IPS-18c (cell line): ENCODE measurements around the gene CLSTN1.

ENCODE experiments used
- H3K4me3 ChIP-seq: 2 replicates; pipeline ENCODE4 v1.7.0; 2013; ENCODE audit warnings: low read depth, mild to moderate bottlenecking, low read length, moderate library complexity; ENCODE audit not compliant: insufficient read depth
- H3K9me3 ChIP-seq: one replicate; pipeline ENCODE4 v1.6.1; 2013; ENCODE audit warnings: mild to moderate bottlenecking, low read length, moderate library complexity; ENCODE audit not compliant: control insufficient read depth, insufficient read depth

The CLSTN1 gene

DNA sequence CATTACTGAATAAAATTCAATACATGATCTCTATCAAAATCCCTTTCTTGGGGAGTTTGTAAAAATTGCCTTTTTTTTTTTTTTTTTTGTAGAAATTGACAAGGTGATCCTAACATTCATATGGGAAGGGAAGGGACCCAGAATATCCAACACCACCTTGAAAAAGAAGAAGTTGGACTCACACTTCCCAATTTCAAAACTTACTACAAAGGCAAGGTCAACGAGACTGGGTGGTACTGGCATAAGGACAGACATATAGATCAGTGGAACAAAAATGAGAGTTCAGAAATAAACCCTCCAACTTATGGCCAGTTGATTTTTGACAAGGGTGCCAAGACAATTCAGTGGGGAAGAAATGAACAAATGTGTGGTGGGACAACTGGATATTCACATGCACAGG is 31.4 kb upstream of the CLSTN1 start:
- Histone ChIP-seq H3K4me3 (no peak overlapping the region), H3K9me3 (no peaks in the 10 kb centered on the region)

DNA sequence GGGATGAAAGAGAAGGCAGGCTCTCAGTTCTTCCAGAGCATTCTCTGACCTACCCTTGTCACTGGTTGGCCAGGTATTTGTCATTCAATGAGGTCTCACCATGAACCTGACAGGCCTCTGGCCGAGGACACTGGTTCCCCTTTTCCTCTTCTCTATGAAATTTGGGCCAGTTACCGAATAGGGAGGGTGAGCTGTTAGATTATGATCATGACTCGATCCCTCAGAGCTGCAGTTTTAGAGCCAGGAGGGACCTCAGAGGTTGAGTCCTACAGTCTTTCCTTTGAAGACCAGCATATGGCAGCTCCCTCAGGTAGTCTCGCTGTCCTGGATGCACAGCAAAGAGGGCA is 29.5 kb upstream of the CLSTN1 start:
- no peaks in the 10 kb centered on the region for H3K9me3 ChIP-seq
- no peak overlapping the region for H3K4me3 ChIP-seq

DNA sequence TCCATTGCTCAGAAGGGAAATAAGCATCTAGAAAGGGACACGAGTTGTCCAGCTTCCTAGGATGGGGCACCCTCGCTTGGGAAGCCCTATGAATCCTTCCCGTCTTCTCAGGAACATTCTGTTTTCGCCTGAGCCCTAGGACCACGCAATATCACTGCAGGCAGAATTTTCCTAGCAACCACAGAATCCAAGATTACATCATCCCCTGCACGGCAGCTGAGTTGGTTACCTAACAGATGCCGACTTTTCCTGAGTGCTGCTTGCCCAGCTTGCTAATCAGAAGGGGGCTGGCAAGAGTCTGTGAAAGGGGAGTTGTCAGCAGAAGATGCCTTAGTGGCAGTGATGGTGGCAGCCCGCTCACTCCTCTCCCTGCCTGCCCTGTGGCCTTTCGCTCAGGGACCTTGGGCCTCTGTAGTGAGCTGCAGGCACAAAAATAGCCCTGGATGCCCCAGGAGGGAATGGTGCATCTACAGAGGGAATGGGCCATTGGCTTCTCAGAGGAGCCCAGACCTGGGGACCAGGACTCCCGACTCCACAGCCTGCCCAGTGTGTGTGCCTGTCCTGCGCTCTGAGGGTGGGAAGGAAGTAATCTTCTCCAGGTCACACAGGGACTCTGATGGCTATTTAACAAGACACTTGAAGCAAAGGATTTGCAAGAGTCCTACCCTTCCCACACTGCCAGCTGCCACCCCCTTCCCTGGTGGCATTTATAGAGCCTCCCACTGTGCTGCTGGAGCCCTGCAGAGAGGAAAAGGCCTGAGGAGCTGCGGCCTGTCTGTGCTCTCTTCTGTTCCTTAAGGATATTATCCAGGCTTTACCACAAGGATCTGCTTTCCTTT is 28.9 kb upstream of the CLSTN1 start:
- Histone ChIP-seq H3K4me3 (no peak overlapping the region), H3K9me3 (no peaks in the 10 kb centered on the region)

DNA sequence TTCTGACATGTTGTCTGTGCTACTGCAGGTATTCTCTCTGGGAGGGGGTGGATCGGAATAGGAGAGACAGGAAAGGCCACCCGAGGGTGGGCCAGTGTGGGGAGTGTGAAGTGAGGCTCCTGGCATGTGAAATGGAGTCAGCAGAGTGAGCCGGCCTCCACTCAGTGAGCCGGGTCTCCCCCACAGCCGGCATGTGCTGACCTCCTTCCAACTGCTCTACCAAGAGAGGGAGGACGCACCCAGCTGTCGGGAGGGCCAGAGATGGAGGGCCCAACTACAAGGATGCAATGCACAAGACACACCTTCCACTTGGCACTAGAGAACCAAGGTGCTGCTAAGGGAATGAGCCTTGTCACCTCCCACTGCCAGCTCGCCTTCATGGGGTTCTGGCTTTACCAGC is 28.2 kb upstream of the CLSTN1 start:
- no peaks in the 10 kb centered on the region for H3K9me3 ChIP-seq
- H3K4me3 ChIP-seq = no peak overlapping the region

DNA sequence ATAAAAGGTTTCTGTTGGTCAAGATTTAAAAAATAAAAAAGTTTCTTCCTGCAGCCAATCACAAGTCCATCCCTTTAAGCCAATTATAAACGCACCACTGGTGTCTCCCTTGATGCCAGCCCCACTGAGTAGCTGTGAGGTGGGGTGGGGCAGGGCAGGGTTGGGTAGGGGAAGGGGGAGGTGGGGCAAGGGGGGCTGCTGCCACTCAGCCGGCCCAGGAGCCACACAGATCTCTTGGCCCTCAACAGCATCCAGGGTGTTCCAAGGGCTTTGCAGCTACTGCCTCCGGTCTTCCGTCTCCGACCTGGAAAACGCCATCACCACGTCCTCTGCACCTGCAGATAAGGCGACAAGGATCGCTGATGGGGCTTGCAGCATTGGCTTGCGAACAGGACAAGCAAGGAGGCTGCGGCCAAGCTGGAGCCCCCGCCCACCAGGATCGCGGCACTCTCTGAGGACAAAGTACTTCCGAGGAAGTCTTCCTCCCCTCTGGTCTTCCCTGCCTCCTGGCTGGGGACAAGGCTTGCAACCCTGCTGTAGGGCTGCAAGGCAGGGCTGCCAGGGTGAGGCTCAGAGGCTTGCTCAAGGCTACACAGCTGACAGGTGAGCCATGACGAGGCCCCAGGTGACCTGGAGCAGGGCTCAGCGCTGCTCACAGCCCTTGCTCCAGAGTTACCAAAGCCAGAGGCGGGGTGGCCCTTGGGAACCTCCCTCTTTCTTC is 26.8 kb upstream of the CLSTN1 start:
- Histone ChIP-seq H3K4me3 (no peak overlapping the region), H3K9me3 (no peaks in the 10 kb centered on the region)

DNA sequence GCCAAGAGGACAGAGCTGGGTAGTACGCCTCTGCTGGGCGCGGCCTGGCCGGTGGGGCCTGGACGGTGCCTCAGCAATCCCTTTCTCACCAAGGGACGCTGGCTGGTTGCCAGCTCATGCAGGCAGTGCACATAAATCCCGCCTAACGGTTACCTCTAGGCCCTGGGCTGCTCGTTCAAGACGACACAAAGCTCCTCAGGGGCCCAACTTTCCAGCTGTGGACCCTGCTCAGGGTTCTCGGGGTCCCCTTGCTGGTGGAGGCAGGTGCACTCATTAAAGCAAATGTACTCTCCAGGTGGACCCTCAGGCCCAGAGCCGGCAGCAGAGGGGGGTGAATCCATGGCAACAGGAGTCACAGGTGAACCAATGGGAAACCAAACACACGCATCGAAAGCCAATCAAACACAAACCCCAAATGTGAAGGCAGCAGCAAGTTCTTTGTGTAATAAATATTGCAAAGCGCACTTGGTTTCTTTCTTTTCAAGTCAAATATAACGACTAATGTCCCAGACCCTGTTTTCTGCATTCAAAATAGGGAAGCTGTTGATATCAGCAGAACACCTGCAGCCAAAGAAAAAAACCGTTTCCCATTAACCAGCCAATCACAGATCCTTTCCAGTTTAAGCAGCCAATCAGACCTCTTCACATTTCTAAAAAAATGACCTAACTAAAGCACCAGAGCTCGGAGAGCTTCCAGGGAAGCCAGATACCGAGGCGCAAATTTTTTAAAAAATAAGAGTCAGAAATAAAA is 26.1 kb upstream of the CLSTN1 start:
- no peak overlapping the region for H3K4me3 ChIP-seq
- no peaks in the 10 kb centered on the region for H3K9me3 ChIP-seq

DNA sequence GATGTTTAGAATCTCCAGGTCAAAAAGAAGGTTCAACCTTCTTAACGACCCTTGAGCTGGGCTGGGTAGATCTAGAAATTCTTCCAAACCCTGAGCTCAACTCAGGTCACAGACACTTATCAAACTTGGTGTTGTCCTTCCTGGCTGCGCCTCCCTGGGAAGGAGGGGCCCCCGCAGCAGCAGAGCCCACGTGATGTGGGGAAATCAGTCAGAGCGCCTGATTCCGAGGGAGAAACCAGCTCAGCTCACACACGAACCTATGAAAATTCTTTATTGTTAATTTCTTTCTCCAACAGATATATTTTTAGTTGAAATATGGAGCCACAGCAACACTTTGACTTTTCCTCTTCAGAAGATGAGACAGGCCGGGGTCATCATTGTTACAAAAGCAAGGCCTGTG is 24.3 kb upstream of the CLSTN1 start:
- Histone ChIP-seq H3K9me3 (no peaks in the 10 kb centered on the region), H3K4me3 (no peak overlapping the region)

DNA sequence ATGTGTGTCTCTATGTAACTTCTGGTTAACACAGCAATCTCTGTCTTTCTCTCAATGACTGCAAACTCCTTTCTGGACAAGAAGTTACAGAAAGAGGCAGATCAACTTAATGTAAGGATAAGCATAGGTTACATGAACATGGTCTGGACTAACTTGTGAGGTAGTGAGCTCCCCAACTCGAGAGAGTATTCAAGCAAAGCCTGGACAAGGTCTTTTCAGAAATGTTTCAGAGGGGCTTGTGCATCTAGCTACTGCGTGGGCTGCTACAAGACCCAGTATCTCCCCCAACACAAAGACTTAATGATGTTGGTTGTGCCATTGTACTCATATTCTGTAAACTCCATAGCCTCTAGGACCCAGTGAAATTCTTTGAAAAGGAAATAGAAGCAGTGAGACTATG is 23.5 kb upstream of the CLSTN1 start:
- no peak overlapping the region for H3K4me3 ChIP-seq
- no peaks in the 10 kb centered on the region for H3K9me3 ChIP-seq

DNA sequence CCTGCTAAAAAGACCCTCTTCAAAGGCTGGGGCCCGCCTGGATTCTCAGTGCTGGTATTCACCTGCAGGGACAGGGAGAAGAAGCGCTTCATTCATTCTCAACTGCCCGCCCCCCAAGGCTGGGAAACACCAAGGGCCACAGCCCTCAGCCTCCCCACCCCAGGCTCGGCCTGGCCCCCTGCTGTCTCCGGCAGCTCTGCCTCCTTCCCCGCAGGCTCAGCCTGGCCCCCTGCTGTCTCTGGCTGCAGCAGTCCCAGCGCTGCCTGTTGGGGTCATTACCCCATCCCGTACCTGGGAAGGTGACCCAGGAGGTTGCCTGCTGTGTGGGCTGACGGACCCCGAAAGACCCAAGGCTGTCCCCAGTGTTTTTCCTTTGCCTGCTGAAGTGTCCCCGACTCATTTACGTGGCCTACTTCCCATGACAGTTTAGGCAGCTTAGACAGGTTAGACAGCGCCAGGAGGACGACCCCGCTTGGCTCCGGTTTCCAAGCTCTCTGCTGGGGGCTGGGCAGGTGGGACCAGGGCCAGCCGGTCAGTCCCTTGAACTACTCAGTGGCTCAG is 22.9 kb upstream of the CLSTN1 start:
- no peak overlapping the region for H3K4me3 ChIP-seq
- H3K9me3 ChIP-seq = no peaks in the 10 kb centered on the region

DNA sequence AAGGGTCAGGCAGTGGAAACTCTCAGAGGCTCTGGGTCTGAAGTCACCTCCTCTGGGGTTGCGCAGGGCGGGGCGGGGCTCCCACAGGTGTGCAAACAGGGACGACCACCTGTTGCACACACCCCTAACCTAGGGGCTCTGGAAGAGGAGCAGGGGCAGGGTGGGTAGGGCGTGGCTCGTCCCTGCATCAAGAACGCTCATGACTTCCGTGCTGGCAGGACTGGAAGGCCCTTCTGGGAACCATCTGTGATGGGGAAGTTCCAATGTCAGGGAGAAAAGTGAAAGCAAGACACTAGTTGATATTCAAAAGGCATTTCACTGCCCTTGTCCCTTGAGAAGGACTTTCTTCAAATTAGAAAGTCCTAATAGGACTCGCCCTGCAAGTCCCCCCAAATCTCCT is 22.1 kb upstream of the CLSTN1 start:
- Histone ChIP-seq H3K9me3 (no peaks in the 10 kb centered on the region), H3K4me3 (no peak overlapping the region)

DNA sequence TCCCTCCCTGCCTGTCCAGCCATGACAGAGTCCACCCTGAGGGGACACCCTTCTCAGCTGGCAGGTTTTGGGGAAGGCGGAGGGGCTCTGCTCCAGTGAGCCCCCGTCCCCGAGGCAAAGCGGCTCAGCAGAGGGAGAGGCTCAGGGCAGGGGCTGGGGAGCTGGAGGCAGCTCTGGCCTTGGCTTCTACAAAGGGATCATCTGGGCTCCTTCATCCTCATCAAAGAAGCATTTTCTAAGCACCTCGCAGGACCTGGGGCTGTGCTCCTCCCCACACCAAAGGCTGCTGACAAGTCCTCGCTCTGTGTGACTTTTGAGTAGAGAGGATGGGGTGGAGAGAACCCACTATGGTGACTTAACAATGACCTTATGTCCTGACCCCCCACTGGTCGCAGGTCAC is 21.0 kb upstream of the CLSTN1 start:
- Histone ChIP-seq H3K9me3 (no peaks in the 10 kb centered on the region), H3K4me3 (no peak overlapping the region)

DNA sequence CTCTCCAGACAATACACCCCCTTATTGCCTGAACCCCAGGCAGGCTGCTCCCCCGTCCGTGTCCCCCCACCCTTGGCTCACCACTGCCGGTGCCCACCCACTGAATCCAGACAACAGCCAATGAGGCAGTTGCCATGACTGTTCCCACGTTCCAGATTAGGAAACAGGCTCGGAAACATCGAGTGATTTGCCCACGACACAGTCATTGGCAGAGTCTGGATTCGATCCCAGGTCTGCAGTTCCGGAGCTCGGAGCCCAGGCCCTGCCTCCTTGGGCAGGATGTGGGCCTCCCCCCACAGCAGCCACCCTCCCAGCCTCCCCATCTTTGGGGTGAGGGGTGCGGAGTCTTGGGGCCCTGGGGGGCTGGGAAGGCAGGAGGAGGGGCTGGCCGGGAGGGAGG is 20.3 kb upstream of the CLSTN1 start:
- no peak overlapping the region for H3K4me3 ChIP-seq

DNA sequence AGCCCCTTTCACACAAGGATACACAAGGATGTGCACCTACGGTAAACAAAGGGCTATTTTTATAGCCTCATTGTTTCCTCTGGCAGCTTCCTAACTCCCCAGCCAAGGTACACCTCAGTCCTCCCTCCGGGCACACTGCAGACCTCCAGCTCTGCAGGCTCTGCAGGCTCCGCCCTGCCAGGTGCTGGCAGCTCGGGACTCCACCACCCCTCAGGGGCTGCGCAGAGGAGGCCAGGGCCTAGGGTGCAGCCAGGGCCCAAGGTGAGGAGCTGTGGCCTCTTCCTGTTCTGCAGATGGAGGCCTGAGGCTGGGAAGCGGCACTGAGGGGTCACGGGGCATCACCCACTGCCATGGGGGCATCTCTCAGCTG is 19.8 kb upstream of the CLSTN1 start:
- Histone ChIP-seq H3K4me3 (no peak overlapping the region), H3K9me3 (no peaks in the 10 kb centered on the region)

More for the DNA sequence above, 20.3 kb upstream of the CLSTN1 start:
- no peaks in the 10 kb centered on the region for H3K9me3 ChIP-seq

DNA sequence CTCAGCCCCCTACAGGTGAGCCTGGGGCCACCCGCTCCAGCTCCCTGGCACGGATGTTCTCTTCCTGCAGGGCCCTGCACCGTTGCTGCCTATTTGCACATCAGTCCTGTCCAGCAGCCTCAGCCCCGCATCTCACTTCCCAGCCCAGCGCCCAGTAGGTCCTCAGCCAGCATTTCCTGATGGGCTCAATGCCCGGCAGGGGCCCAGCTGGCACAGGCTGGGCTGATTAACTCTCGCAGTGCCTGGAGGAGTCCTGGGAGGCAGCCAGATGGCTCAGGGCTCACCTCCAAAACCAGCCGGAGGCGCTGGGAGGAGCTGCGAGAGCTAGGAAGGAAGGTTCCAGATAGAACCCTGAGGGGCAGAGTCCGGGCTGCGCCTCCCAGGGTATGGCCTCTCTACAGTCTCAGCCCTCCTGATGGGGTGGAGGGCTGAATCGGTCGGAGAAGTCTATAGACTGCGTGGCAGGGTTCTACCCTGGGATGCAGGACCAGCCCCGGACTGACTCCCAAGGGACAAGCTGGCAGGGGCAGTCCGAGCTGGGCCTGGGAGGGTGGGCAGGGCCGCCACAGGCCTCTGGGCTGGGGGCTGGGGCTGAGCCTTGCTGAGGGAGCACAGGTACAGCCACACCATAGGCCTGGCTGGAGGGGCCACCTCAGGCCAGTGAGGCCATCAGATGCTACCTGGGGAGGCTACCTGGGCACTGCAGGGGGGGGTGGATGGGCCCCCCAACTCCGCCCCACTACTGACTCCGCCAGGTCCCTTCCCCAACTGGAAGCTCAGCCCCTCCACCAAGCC is 19.2 kb upstream of the CLSTN1 start:
- H3K9me3 ChIP-seq = no peaks in the 10 kb centered on the region
- no peak overlapping the region for H3K4me3 ChIP-seq

DNA sequence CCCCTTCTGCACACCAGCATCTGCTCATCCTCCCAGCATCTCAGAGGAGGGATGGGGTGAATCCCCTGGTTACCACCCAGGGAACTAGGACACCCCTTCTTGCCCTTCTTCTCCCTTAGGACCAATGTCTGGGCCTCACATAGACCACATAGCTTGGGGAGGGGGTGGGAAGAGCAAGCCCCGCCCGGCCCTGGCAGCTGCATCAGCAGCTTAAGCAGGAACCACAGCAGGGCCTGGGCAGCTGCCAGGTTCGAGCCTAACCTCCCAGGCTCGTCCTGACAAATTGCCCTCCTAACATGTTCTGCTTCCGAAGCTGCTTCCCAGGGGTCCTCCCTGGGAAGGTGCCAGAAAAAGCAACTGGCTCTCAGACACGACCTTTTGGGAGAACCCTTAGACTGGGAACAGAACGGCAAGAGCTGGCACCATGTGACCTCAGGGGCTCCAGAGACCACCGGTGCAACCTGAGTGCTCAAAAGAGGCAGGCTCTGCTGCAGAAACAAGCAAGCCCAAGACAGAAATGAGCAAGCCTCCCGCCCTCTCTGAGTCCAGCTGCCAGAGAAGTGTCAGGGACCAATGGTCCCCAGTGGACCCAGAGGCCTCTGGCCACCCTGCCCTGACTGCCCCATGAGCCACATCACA is 18.4 kb upstream of the CLSTN1 start:
- H3K9me3 ChIP-seq = no peaks in the 10 kb centered on the region
- H3K4me3 ChIP-seq = no peak overlapping the region

DNA sequence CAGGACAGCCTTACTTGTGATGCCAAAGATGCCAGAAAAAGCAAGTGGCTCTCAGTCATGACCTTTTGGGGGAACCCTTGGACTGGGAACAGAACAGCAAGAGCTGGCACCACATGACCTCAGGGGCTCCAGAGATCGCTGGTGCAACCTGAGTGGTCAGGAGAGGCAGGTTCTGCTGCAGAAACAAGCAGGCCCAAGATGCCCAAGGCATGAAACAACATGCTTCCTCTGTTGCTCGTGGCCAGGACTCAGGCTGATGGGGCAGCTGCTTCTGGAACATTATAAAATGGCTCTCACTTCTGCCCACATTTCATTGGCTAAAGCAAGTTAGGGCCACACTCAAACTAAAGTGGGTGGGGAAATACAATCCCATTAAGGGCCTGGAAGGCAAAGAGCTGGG is 17.7 kb upstream of the CLSTN1 start:
- Histone ChIP-seq H3K4me3 (no peak overlapping the region), H3K9me3 (no peaks in the 10 kb centered on the region)

DNA sequence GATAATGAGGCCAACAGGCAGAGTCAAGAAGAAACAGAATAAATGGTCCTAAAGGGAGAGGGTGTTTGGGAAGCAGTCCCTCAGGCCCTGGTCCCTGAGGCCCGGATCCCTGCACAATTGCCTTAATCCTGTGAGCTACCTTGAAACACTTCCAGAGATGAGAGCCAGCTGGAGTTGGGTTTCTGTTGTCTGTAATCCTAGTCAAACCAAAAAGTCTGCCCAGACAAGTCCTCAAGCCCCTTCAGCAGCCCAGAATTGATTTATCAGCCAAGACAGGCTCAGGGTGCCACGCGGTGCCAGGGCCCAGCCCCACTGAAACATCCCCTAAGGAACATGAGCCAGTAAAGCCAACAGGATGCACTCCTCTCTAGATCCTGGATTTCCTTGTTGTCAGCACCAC is 16.4 kb upstream of the CLSTN1 start:
- no peaks in the 10 kb centered on the region for H3K9me3 ChIP-seq
- no peak overlapping the region; the same call in 1 of the 2 replicates for H3K4me3 ChIP-seq
